OCI-LY7 (cell line): Measurements from ENCODE around the gene CHST9. TPM values are rescaled to one million over a fixed set of nuclear protein-coding genes. Genes with fewer than 3 reads are reported as not detected.

Experiments
- BruUV-seq: library from RNA; stranded (reverse); fragments of 400-500 nt; replicated peaks from 2 replicates; lab custom pipeline; 2021; lab: Mats Ljungman, UMichigan
- CTCF ChIA-PET: fragments of 300-600 bp; sonication (Branson Sonifier 250); formaldehyde crosslinking; loops from one replicate; lab custom pipeline; 2022; ENCODE audit warnings: antibody characterized with exemption; ENCODE audit not compliant: unreplicated experiment; lab: Charles Lee
- POLR2A ChIA-PET: fragments of 300-600 bp; sonication (Branson Sonifier 250); formaldehyde crosslinking; loops from one replicate; lab custom pipeline; 2022; ENCODE audit warnings: antibody characterized with exemption; lab: Charles Lee
- DNase-seq: peaks from one replicate; pipeline ENCODE4 v3.0.0-alpha.2; 2015; ENCODE audit warnings: low spot score
- H2AFZ ChIP-seq: fragments of 200-600 bp; sonication (generic), shearing (Covaris generic); 2 replicates; pipeline ENCODE4 v1.6.1; 2014; ENCODE audit warnings: mild to moderate bottlenecking, antibody characterized with exemption, low read length, moderate library complexity
- H3K27ac ChIP-seq: fragments of 200-600 bp; sonication (generic); 2 replicates; pipeline ENCODE4 v1.5.1; 2014; ENCODE audit warnings: mixed run types, low read depth, mild to moderate bottlenecking, moderate library complexity, low read length, inconsistent platforms; ENCODE audit not compliant: poor library complexity, severe bottlenecking
- H3K36me3 ChIP-seq: fragments of 200-600 bp; sonication (generic); 2 replicates; pipeline ENCODE4 v1.6.1; 2014; ENCODE audit warnings: mild to moderate bottlenecking, antibody characterized with exemption, low read length, moderate library complexity, mixed read lengths; ENCODE audit not compliant: insufficient read depth
- H3K4me1 ChIP-seq: fragments of 200-600 bp; sonication (generic); 2 replicates; pipeline ENCODE4 v1.5.1; 2014; ENCODE audit warnings: mild to moderate bottlenecking, low read length; ENCODE audit not compliant: insufficient read depth, poor library complexity, severe bottlenecking
- H3K4me2 ChIP-seq: fragments of 200-600 bp; sonication (generic); 2 replicates; pipeline ENCODE4 v1.6.1; 2014; ENCODE audit warnings: mild to moderate bottlenecking, low read length
- H3K4me3 ChIP-seq: fragments of 200-600 bp; sonication (generic); 2 replicates; pipeline ENCODE4 v1.5.1; 2014; ENCODE audit warnings: mild to moderate bottlenecking, low read depth, low read length; ENCODE audit not compliant: poor library complexity, severe bottlenecking
- H3K79me2 ChIP-seq: fragments of 200-600 bp; sonication (generic); 2 replicates; pipeline ENCODE4 v1.6.1; 2016; ENCODE audit warnings: low read depth, mild to moderate bottlenecking, low read length, moderate library complexity, mixed read lengths; ENCODE audit not compliant: insufficient read depth
- H3K9me2 ChIP-seq: fragments of 200-600 bp; sonication (generic); 2 replicates; pipeline ENCODE4 v1.6.1; 2016; ENCODE audit warnings: mild to moderate bottlenecking, low read length, mixed read lengths; ENCODE audit not compliant: insufficient read depth
- H3K9me3 ChIP-seq: fragments of 200-600 bp; sonication (generic); 2 replicates; pipeline ENCODE4 v1.6.1; 2014; ENCODE audit warnings: mild to moderate bottlenecking, mixed run types, low read length, mixed read lengths
- H4K20me1 ChIP-seq: fragments of 200-600 bp; sonication (generic); 2 replicates; pipeline ENCODE4 v1.6.1; 2014; ENCODE audit warnings: mild to moderate bottlenecking, antibody characterized with exemption, low read length, moderate library complexity, mixed read lengths; ENCODE audit not compliant: insufficient read depth
- EZH2phosphoT487 ChIP-seq: fragments of 200-600 bp; sonication (generic); IDR thresholded peaks from 2 replicates; pipeline ENCODE4 v1.6.1; 2018; ENCODE audit warnings: low read depth, borderline replicate concordance, mild to moderate bottlenecking, mixed run types, antibody characterized with exemption, low read length, moderate library complexity, mixed read lengths
- intact Hi-C: fragments of 100-400 bp; cut with micrococcal nuclease; formaldehyde crosslinking; loops from one replicate; pipeline ENCODE4 v1.10.0; 2022; ENCODE audit not compliant: unreplicated experiment
- total RNA-seq, 2 experiments: library from RNA; depleted of rRNA in 1 of 2; stranded (reverse); fragments of >200 nt in 1 of 2; shearing (Covaris generic) in 1 of 2; gene quantifications; 2 replicates each; pipeline ENCODE4 v1.2.3, GENCODE V29; 2014 to 2022
- TF ChIP-seq, protein P1 (sequence below): fragments of 200-600 bp; sonication (generic); conservative IDR thresholded peaks from 2 replicates; pipeline ENCODE4 v1.5.1; 2014; ENCODE audit warnings: mild to moderate bottlenecking, antibody characterized with exemption, low read length, moderate library complexity, mixed read lengths

CHST9 gene
- total RNA-seq, 2 experiments from 2014 or later, result not detected

DNA sequence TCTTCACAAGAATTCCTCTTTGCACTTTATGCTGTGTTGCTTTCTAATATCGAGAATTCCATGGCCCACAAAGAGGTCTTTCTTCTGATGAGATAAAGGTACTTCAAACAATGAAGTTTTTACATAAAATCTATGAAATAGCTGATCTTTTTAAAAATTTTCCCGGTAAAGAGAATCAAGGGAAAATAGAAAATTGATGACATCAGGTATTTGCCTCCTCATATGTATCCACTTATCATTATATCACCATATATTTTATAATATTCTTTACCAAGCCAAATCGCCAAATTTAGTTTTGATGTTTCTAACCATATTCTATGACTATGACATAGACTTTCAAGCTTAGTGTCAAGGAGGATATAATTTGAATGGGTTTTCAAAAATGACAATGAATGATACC lies 139.8 kb downstream of the CHST9 start:
- H3K36me3 ChIP-seq, result no peaks in the 10 kb centered on the region
- no peak overlapping the region for H3K4me2 ChIP-seq
- no peak for TF ChIP-seq EZH2phosphoT487
- TF ChIP-seq, protein P1, sequence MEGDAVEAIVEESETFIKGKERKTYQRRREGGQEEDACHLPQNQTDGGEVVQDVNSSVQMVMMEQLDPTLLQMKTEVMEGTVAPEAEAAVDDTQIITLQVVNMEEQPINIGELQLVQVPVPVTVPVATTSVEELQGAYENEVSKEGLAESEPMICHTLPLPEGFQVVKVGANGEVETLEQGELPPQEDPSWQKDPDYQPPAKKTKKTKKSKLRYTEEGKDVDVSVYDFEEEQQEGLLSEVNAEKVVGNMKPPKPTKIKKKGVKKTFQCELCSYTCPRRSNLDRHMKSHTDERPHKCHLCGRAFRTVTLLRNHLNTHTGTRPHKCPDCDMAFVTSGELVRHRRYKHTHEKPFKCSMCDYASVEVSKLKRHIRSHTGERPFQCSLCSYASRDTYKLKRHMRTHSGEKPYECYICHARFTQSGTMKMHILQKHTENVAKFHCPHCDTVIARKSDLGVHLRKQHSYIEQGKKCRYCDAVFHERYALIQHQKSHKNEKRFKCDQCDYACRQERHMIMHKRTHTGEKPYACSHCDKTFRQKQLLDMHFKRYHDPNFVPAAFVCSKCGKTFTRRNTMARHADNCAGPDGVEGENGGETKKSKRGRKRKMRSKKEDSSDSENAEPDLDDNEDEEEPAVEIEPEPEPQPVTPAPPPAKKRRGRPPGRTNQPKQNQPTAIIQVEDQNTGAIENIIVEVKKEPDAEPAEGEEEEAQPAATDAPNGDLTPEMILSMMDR, result no peak
- H3K9me3 ChIP-seq, result no peaks in the 10 kb centered on the region
- H4K20me1 ChIP-seq, result no peaks in the 10 kb centered on the region
- no TSS peak for BruUV-seq
- no peaks in the 10 kb centered on the region for H3K79me2 ChIP-seq
- H2AFZ ChIP-seq, result no peak overlapping the region
- no peaks in the 10 kb centered on the region for H3K9me2 ChIP-seq
- no peak for DNase-seq
- CTCF ChIA-PET, result no interaction called here
- no peak overlapping the region for H3K4me3 ChIP-seq
- H3K4me1 ChIP-seq, result no peaks in the 10 kb centered on the region
- no peak overlapping the region for H3K27ac ChIP-seq
- intact Hi-C loops, result no loop called here
- POLR2A ChIA-PET, result interaction anchor here (1.5 kb wide), 1 partner anchor 11 kb away, joined by 3 read pairs; no protein-coding TSS in a partner anchor

DNA sequence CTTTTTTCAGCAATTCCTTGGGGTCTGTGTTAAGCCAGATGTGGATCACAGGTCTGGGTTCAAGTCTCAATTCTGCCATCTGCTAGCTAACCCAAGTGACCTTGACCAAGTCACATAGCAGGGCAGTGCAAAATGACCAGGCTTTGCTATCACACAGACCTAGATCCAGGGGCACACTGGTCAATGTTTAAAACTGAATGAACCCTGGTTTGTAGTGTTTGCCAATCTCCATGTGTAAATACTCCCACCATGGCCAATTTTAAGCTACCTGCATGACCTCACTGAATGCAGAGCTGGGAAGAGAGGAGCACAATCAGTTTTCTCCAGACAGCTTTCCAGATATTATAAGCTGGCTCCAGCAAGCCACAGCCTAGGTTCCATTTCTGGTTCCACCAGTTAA lies 142.9 kb downstream of the CHST9 start:
- CTCF ChIA-PET, result no interaction called here

DNA sequence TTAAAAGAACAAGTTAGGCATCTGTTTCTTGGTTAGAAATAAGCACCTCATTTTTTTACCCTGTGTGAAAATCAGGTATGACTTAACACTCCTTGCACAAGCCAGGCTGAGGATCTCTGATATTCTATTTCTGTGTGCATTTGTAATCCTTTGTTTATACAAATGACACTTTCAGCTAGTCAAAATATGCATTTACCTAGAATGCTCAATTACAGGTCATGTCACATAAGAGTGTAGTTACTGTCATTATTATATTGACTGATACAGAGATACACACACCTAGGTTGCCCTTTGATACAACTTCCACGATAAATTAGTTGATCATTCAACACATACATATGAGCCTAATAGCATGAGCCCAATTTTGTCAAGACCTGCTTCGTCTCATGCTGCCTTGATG lies 144.3 kb downstream of the CHST9 start:
- H3K4me1 ChIP-seq, result no peaks in the 10 kb centered on the region
- BruUV-seq, result no TSS peak
- CTCF ChIA-PET, result no interaction called here
- H3K4me2 ChIP-seq, result no peak overlapping the region
- no peaks in the 10 kb centered on the region for H3K36me3 ChIP-seq
- no peaks in the 10 kb centered on the region for H3K9me2 ChIP-seq
- intact Hi-C loops, result no loop called here
- H3K79me2 ChIP-seq, result no peaks in the 10 kb centered on the region
- TF ChIP-seq, protein P1, result no peak
- TF ChIP-seq EZH2phosphoT487, result no peak
- H3K27ac ChIP-seq, result no peak overlapping the region
- no peak overlapping the region for H2AFZ ChIP-seq
- POLR2A ChIA-PET, result no interaction called here
- H3K9me3 ChIP-seq, result no peaks in the 10 kb centered on the region
- H4K20me1 ChIP-seq, result no peaks in the 10 kb centered on the region
- H3K4me3 ChIP-seq, result no peak overlapping the region
- no peak for DNase-seq

More for the DNA sequence above, 142.9 kb downstream of the CHST9 start:
- Histone ChIP-seq H2AFZ (no peak overlapping the region), H3K27ac (no peak overlapping the region), H3K9me2 (no peaks in the 10 kb centered on the region), H3K4me3 (no peak overlapping the region), H3K9me3 (no peaks in the 10 kb centered on the region), H4K20me1 (no peaks in the 10 kb centered on the region), H3K36me3 (no peaks in the 10 kb centered on the region), H3K4me1 (no peaks in the 10 kb centered on the region), H3K4me2 (no peak overlapping the region), H3K79me2 (no peaks in the 10 kb centered on the region)
- POLR2A ChIA-PET, result no interaction called here
- BruUV-seq, result no TSS peak
- no peak for DNase-seq
- intact Hi-C loops, result no loop called here
- TF ChIP-seq, protein P1, result no peak
- no peak for TF ChIP-seq EZH2phosphoT487
